Dedifferentiated amniotic fluid mesenchymal stem cell (primary cell): ENCODE results near the gene NKTR.

Source experiments
- DNase-seq: peaks from one replicate; pipeline ENCODE4 v3.0.0-alpha.2; 2016; ENCODE audit errors: extremely low spot score

Gene NKTR

GRCh38 chr3:42649783-42650182 lies 49.3 kb downstream of the NKTR start:
- DNase-seq = no peak

GRCh38 chr3:42651248-42652091 lies 51.0 kb downstream of the NKTR start:
- DNase-seq = peak; percentile 49

- DNase-seq = no peak
Measured at GRCh38 chr3:42652251-42652610, 51.7 kb downstream of the NKTR start.

GRCh38 chr3:42652611-42653302 lies 52.3 kb downstream of the NKTR start:
- peak; percentile 38 for DNase-seq

- no peak for DNase-seq
Measured at GRCh38 chr3:42653303-42653559, 52.7 kb downstream of the NKTR start.

- no peak for DNase-seq
Measured at GRCh38 chr3:42653560-42654330, 53.3 kb downstream of the NKTR start, which contains the start of gene ZBTB47. TSS of gene ZBTB47 (plus strand) at chr3:42653697. CDS start at chr3:42658356, 4,659 bp downstream.

GRCh38 chr3:42654331-42655201 lies 54.1 kb downstream of the NKTR start:
- DNase-seq = peak; percentile 45

- DNase-seq = no peak
Measured at GRCh38 chr3:42655331-42655888, 54.9 kb downstream of the NKTR start.

- no peak for DNase-seq
Measured at GRCh38 chr3:42655980-42656679, 55.6 kb downstream of the NKTR start.

GRCh38 chr3:42656680-42657610 lies 56.5 kb downstream of the NKTR start:
- DNase-seq = no peak

GRCh38 chr3:42657675-42658074 lies 57.2 kb downstream of the NKTR start:
- no peak for DNase-seq

- no peak for DNase-seq
Measured at GRCh38 chr3:42658091-42658770, 57.7 kb downstream of the NKTR start.

GRCh38 chr3:42658771-42659390 lies 58.4 kb downstream of the NKTR start:
- no peak for DNase-seq

GRCh38 chr3:42659451-42660130 lies 59.1 kb downstream of the NKTR start:
- no peak for DNase-seq

GRCh38 chr3:42660131-42660715 lies 59.7 kb downstream of the NKTR start:
- DNase-seq = no peak

- no peak for DNase-seq
Measured at GRCh38 chr3:42660898-42661297, 60.4 kb downstream of the NKTR start.

- no peak for DNase-seq
Measured at GRCh38 chr3:42661593-42662022, 61.1 kb downstream of the NKTR start.
